HG03039 (cell line): ENCODE measurements around the gene DYSF.

Experiments
- ATAC-seq: cut with Tn5 transposase; IDR thresholded peaks from one replicate; pipeline ENCODE4 v1.9.1; 2021; ENCODE audit warnings: mild to moderate bottlenecking, moderate library complexity; ENCODE audit not compliant: unreplicated experiment

The DYSF gene

GRCh38 chr2:71547616-71548285 is 94.4 kb downstream of the DYSF start:
- ATAC-seq, result no peak

- ATAC-seq, result no peak
Observed at GRCh38 chr2:71548646-71549425, 95.5 kb downstream of the DYSF start.

DNA sequence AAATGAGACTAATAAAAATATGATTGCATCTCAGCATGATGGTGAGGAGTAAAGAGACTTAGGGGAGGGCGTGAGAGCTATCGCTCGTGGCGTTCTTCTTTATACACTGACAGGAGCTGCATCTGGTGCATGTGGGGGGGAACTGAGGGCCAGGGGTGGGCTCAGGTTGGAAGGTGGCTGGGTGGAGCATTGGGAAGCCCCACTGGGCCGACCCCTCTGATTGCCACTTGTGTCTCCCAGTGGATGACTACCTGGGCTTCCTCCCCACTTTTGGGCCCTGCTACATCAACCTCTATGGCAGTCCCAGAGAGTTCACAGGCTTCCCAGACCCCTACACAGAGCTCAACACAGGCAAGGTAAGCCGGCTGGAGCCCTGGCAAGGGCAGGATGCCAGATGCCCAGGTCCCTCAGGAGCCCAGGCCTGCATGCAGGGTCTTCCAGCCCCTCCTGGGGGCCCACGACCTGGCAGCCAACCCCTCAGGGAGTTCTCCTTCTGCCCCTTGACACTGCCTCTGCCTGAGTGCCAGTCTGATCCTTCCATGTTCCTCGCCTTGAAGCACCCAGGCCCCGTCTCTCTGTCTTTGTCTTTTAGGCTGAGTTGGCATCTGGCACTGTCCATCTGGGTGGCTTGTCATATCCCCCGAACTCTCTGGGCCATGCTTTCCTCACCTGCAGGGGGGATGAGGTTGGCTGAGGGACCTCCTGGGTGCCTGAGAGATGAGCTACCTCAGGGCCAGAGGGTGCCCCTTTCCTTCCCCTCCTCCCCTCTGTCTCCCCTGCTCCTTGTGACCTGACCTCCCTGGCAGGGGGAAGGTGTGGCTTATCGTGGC is 97.7 kb downstream of the DYSF start:
- no peak for ATAC-seq

- ATAC-seq, result no peak
Observed at GRCh38 chr2:71551631-71551915, 98.2 kb downstream of the DYSF start.

GRCh38 chr2:71552356-71552755 is 99.0 kb downstream of the DYSF start:
- ATAC-seq, result no peak

DNA sequence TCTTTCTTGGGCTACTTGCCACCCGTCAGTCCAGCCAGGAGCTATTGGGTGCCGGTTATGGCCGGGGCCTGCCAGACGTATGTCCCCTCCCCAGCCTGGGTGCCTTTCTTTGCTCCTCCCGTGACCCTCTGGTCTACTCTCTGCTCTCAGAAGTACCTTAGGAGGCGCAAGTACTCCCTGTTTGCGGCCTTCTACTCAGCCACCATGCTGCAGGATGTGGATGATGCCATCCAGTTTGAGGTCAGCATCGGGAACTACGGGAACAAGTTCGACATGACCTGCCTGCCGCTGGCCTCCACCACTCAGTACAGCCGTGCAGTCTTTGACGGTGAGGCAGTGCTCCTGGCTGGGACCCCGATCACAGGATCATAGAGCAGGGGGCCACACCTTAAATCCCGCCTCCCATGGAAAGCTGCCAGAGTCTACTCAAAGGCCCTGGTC is 99.5 kb downstream of the DYSF start:
- ATAC-seq, result no peak

DNA sequence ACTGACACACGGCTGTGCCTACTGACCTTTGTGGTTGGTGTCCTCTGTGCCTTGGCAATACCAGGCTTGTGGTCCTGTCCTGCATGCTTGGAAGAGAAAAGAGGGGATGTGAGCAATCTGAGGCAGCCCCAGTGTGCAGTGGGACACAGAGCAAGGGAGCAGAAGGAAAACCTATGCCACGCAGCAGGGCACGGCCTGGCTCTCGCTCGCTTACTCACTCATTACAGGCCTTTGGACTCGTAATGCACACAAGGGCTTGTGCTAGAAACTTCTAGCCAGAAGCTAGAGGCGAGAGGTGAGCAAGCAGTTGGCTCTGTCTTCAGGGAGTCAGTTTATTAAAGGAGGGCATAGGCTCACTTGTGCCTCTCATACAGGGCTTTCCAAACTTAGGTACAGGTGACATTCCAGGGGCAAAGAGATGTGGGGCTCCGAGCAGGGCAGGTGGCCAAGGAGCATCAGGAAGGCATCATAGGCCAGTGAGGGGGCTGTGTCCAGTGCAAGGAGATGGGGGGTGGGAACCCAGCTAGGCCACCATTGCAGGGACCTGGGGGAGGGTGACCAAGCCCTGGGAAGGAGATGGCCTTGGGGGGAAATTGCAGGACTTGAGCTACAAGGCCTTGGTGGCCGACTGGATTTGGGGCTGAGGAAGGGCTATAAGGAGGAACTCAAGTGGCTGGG is 100.8 kb downstream of the DYSF start:
- ATAC-seq, result no peak

- ATAC-seq, result no peak
Observed at GRCh38 chr2:71554706-71555056, 101.3 kb downstream of the DYSF start.

DNA sequence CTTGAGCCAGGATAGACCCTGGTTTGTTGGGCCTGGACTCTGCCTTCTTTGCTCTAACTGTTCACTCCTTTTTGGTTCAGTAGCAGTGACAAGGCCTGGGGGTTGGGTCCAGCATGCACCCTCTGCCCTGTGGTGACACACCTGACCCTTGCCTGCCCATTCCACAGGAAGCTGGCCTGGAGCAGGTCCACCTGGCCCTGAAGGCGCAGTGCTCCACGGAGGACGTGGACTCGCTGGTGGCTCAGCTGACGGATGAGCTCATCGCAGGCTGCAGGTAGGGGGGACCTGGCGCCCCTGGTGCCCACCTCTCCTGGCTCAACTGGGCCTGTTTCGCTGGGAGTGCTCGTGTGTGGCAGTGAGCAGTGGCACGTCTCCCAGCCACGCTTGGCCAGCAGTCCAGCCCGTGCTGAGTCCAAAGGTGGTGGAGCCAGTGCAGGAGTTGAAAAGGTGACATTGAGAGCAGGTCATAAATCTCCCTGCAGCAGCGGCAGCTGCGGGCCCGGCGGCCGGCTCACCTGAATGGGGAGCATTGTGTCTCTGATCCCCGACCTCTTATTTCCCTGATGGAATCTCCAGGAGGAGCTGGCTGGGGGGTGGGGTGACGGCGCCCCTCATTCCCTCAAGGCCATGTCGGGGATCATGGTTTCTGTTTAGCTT is 102.6 kb downstream of the DYSF start:
- no peak for ATAC-seq

DNA sequence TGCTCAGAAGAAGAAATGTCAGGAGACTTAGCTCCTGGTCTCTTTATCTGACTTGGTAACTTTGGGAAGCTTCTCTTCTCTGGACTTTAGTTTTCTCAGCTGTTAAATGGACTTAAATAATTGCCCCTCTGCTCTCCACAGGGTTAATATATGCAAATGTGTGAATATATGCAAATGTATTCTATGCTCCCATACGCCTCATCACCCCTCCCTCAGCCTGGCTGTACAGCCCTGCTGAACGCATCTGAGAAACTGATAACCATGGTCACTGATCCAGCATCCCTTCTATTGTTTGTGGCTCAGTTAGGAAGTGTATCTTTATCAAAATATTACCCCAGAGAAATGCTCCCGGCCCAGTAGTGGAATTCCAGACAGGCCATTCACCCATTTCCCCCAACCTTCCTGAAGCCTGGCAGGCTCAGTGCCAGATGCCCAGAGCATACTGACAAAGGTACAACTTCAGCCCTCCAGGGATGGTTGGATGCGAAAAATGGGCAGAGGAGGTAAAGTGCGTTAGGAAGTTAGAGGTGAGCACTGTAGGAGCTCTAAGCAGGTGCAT is 103.4 kb downstream of the DYSF start:
- ATAC-seq, result no peak

- ATAC-seq, result no peak
Observed at GRCh38 chr2:71557321-71557720, 104.0 kb downstream of the DYSF start.

- no peak for ATAC-seq
Observed at GRCh38 chr2:71558300-71559051, 105.1 kb downstream of the DYSF start.

DNA sequence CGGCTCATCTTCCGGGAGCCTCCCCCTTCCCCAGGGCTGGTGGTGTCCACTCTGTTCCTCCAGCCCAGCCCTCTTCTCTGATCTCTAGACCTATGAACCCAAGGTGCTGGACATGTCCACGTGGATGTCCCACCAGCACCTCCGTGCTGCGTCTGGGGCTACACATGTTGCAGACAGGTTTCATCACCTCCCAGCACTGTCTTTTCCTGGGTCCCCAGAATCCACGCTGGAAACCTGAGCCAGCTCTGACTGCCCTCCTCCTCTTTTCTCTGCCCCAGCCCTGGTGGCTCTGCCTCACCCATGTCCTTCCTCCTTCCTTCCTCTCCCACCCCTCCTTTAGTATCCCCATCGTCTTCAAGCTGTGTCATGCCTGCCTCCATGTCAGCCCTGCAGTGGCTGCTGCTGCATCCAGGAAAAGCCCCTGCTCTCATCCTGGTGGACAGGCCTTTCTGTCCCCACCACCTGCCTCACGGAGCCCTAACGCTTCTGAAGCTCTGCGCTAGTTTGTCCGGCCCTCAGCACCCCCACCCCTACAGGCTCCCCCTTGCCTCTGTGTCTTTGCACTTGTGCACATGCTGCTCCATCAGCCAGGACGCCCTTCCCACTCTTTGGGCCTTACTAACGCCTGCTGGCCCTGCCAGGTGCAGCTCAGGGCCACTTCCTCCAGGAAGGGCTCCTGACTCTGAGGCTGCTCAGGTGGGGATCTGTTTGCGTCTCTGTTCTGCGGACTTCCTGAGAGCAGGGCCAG is 105.9 kb downstream of the DYSF start:
- no peak for ATAC-seq

DNA sequence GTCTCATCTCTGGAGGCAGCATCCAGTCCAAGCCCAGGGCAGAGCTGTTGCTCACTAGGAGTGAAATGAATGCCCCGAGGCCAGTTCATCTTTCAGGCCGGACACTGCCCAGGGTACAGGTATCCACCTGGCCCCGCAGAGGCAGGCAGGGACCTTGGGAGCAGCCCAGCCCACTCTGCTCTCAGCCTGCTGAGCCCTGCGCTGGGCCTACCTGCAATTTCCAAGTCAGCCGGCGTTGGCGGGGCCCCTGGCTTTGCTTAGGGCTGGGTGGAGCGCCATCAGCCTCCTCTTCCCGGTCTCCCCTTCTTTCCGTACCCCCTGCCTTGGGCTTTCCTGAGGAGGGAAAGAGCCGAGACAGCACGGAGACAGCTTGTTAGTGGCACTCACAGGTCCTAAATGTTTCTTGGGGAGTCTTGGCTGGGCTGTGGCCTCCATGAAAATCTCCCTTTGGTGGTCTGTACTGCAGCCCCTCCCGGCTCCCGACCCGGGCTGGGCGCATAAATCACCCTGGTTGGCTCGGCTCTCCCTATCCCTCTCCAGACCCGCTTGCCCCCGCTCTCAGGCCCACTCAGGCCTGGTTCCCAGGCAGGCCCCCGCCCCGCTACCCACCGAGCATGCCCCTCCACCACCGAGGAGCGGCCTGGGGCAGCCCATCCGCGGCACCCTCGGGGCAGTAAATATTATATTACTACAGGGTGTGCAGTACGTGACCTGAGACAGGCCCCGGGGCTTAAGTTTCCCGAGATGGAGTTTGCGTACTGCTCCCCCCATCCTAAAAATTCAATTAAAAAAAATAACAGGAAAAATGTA is 106.7 kb downstream of the DYSF start:
- no peak for ATAC-seq

- no peak for ATAC-seq
Observed at GRCh38 chr2:71560638-71561011, 107.3 kb downstream of the DYSF start.

- no peak for ATAC-seq
Observed at GRCh38 chr2:71561441-71562267, 108.3 kb downstream of the DYSF start.

GRCh38 chr2:71562518-71562917 is 109.2 kb downstream of the DYSF start:
- no peak for ATAC-seq
